HepG2 (cell line): ENCODE measurements around the gene G6PC3. TPM values are rescaled to one million over a fixed set of nuclear protein-coding genes. Genes with fewer than 3 reads are reported as not detected.

ENCODE experiments used
- ATAC-seq: fragments of 200-7000 bp; cut with Tn5 transposase; 3 replicates; pipeline ENCODE4 v1.9.1; 2020; ENCODE audit warnings: mild to moderate bottlenecking, moderate library complexity
- BruUV-seq: library from RNA; stranded (reverse); fragments of 400-500 nt; replicated peaks from 2 replicates; lab custom pipeline; 2021; lab: Mats Ljungman, UMichigan
- CTCF ChIA-PET: fragments of 300-600 bp; formaldehyde crosslinking; extraction: SDS; loops from one replicate; lab custom pipeline; 2021; ENCODE audit warnings: low total read pairs, inconsistent platforms, low intra/inter-chr PET ratio; lab: Yijun Ruan, JAX
- POLR2A ChIA-PET: fragments of 350-600 bp; sonication (Branson Sonifier 250); formaldehyde crosslinking; loops from one replicate; lab custom pipeline; 2020; ENCODE audit warnings: antibody characterized with exemption, inconsistent platforms; lab: Yijun Ruan, JAX
- DNase-seq: peaks from one replicate; pipeline ENCODE4 v3.0.0-alpha.2; 2015; ENCODE audit warnings: low spot score
- FAIRE-seq: peaks from 3 replicates; lab custom pipeline; 2011; peaks lifted over from hg19 to GRCh38; lab: Jason Lieb, UNC
- H2AFZ ChIP-seq: one replicate; pipeline ENCODE4 v1.6.1; 2011; ENCODE audit warnings: low read length, inconsistent platforms
- H3K27ac ChIP-seq: fragments of 300-600 bp; 3 replicates; pipeline ENCODE4 v1.8.0; 2011; ENCODE audit warnings: mixed run types, mild to moderate bottlenecking, mixed read lengths, low read length, inconsistent platforms; ENCODE audit not compliant: insufficient read depth; ENCODE audit errors: extremely low read length
- H3K27me3 ChIP-seq, 2 experiments: fragments of 200-600 bp in 1 of 2; 2 replicates in 1 of 2; 3 replicates in 1 of 2; pipeline versions ENCODE4 v1.6.0 to v1.8.0; 2011; ENCODE audit warnings: low read length in 2 of 2, mild to moderate bottlenecking in 2 of 2, moderate library complexity in 2 of 2, inconsistent platforms in 1 of 2; ENCODE audit not compliant: insufficient read depth in 2 of 2, control insufficient read depth in 1 of 2
- H3K36me3 ChIP-seq, 2 experiments: fragments of 200-600 bp in 1 of 2; replicated peaks in 1 of 2; 2 replicates in 1 of 2; 3 replicates in 1 of 2; pipeline versions ENCODE4 v1.5.1 to v1.8.0; 2011; ENCODE audit warnings: low read length in 2 of 2, inconsistent platforms in 1 of 2; ENCODE audit not compliant: insufficient read depth in 2 of 2, control insufficient read depth in 1 of 2
- H3K4me1 ChIP-seq: 2 replicates; pipeline ENCODE4 v1.5.1; 2012; ENCODE audit warnings: low read length, inconsistent platforms; ENCODE audit not compliant: insufficient read depth
- H3K4me2 ChIP-seq: 2 replicates; pipeline ENCODE4 v1.6.0; 2011; ENCODE audit warnings: low read depth, low read length, inconsistent platforms
- H3K4me3 ChIP-seq, 3 experiments: fragments of 200-600 bp in 1 of 3; sonication (generic), shearing (Covaris generic) in 1 of 3; replicated peaks in 1 of 3; 2 replicates each; pipeline ENCODE4 v1.5.1; 2011 to 2016; ENCODE audit warnings: low read length in 3 of 3, inconsistent platforms in 2 of 3, low read depth in 2 of 3, mild to moderate bottlenecking in 2 of 3, control low read depth in 1 of 3, mixed read lengths in 1 of 3; ENCODE audit not compliant: insufficient read depth in 1 of 3
- H3K79me2 ChIP-seq: one replicate; pipeline ENCODE4 v1.6.1; 2011; ENCODE audit warnings: low read length, inconsistent platforms; ENCODE audit not compliant: insufficient read depth
- H3K9ac ChIP-seq: 2 replicates; pipeline ENCODE4 v1.6.0; 2011; ENCODE audit warnings: mild to moderate bottlenecking, low read depth, low read length, inconsistent platforms; ENCODE audit not compliant: insufficient read depth
- H3K9me3 ChIP-seq: 2 replicates; pipeline ENCODE4 v1.5.1; 2012; ENCODE audit warnings: mild to moderate bottlenecking, low read length
- H4K20me1 ChIP-seq: 2 replicates; pipeline ENCODE4 v1.6.0; 2011; ENCODE audit warnings: inconsistent platforms, mild to moderate bottlenecking, low read length, moderate library complexity; ENCODE audit not compliant: insufficient read depth
- ATF3 ChIP-seq: sonication (generic); formaldehyde crosslinking; IDR thresholded peaks from 2 replicates; pipeline ENCODE4 v1.4.0; 2020; ENCODE audit warnings: missing genetic modification reagents
- GATAD2A ChIP-seq: IDR thresholded peaks from 2 replicates; pipeline ENCODE4 v1.6.1; 2016
- HNRNPH1 ChIP-seq: fragments of 200-400 bp; formaldehyde crosslinking; optimal IDR thresholded peaks from 2 replicates; pipeline ENCODE3; 2017; ENCODE audit warnings: mild to moderate bottlenecking, low read depth, low read length
- MAFF ChIP-seq: IDR thresholded peaks from 2 replicates; pipeline ENCODE4 v1.6.1; 2011; ENCODE audit warnings: low read depth, low read length, improper control_type of control experiment
- PAF1 ChIP-seq: IDR thresholded peaks from 2 replicates; pipeline ENCODE4 v1.6.1; 2016; ENCODE audit warnings: missing genetic modification reagents, missing compliant biosample characterization
- SKI ChIP-seq: fragments of 450-650 bp; IDR thresholded peaks from one replicate; pipeline ENCODE4 v1.6.1; 2018; ENCODE audit warnings: mild to moderate bottlenecking; ENCODE audit not compliant: partially characterized antibody
- ZNF205 ChIP-seq: IDR thresholded peaks from 2 replicates; pipeline ENCODE4 v1.6.1; 2018; ENCODE audit warnings: missing biosample characterization, missing genetic modification reagents
- ZNF367 ChIP-seq: sonication (generic); formaldehyde crosslinking; IDR thresholded peaks from 2 replicates; pipeline ENCODE4 v1.4.0; 2020; ENCODE audit warnings: missing genetic modification reagents, borderline replicate concordance
- ZNF510 ChIP-seq: sonication (generic); formaldehyde crosslinking; IDR thresholded peaks from 2 replicates; pipeline ENCODE4 v1.4.0; 2020; ENCODE audit warnings: low read depth, mild to moderate bottlenecking, missing genetic modification reagents
- ZNF788 ChIP-seq: sonication (generic); formaldehyde crosslinking; IDR thresholded peaks from 2 replicates; pipeline ENCODE4 v1.5.0; 2020; ENCODE audit warnings: mild to moderate bottlenecking, missing genetic modification reagents, borderline replicate concordance
- WGBS: methylation state at CpG from one replicate; pipeline ENCODE4 v1.1.6; 2017; ENCODE audit warnings: low lambda C conversion rate; 5-methylcytosine and 5-hydroxymethylcytosine counted together
- in situ Hi-C: cut with HindIII; loops from 2 replicates; pipeline ENCODE4 v1.10.0; 2017; ENCODE audit warnings: low pct_unique_long_range_greater_than_20kb; ENCODE audit not compliant: extremely low pct_ligation_motif_present
- intact Hi-C: fragments of 100-400 bp; cut with micrococcal nuclease; formaldehyde crosslinking; loops from one replicate; pipeline ENCODE4 v1.10.0; 2022; ENCODE audit not compliant: unreplicated experiment
- polyA plus RNA-seq, 8 experiments: library from polyadenylated mRNA; depleted of rRNA in 3 of 8; stranded (reverse) in 7 of 8; unstranded in 1 of 8; fragments of >200 nt; fragmentation: Illumina TruSeq in 4 of 8; extraction: Trizol in 4 of 8; gene quantifications; 2 replicates each; pipeline versions ENCODE4 v1.2.1 to v1.2.3, GENCODE V29; 2011 to 2016; ENCODE audit warnings: low read depth in 4 of 8, missing spikeins in 1 of 8, mixed read lengths in 1 of 8; ENCODE audit not compliant: insufficient read depth in 1 of 8
- total RNA-seq, 5 experiments: library from RNA; depleted of rRNA; stranded (reverse); fragments of >200 nt; fragmentation: Illumina TruSeq; extraction: Trizol; gene quantifications; 2 replicates each; pipeline ENCODE4 v1.2.3, GENCODE V29; 2016; ENCODE audit warnings: low read depth in 1 of 5
- TF ChIP-seq, protein P1 (sequence below): sonication (generic); formaldehyde crosslinking; IDR thresholded peaks from 2 replicates; pipeline ENCODE4 v1.5.0; 2020; ENCODE audit warnings: mild to moderate bottlenecking, missing genetic modification reagents, moderate library complexity
- TF ChIP-seq, protein P2 (sequence below): sonication (generic); formaldehyde crosslinking; IDR thresholded peaks from 2 replicates; pipeline ENCODE4 v1.5.1; 2020; ENCODE audit warnings: mild to moderate bottlenecking, missing genetic modification reagents, moderate library complexity
- TF ChIP-seq, protein P3 (sequence below): sonication (generic); formaldehyde crosslinking; IDR thresholded peaks from 2 replicates; pipeline ENCODE4 v1.8.1; 2022; ENCODE audit warnings: low read depth, mild to moderate bottlenecking, missing genetic modification reagents

Gene G6PC3
- total and polyA plus RNA-seq, 2 of the 13 experiments (the other 11 are each of a cell fraction or from before 2014, with no cell fraction given), result 38.5 to 75.8 TPM

GRCh38 chr17:44074231-44074910 is 3.8 kb downstream of the G6PC3 start:
- no TSS peak for BruUV-seq
- TF ChIP-seq ZNF367 (no peak), HNRNPH1 (no peak), SKI (no peak), ZNF205 (CRISPR knock-in tag) (no peak), MAFF (no peak), ZNF788 (CRISPR knock-in tag) (no peak), ATF3 (CRISPR knock-in tag) (no peak), PAF1 (CRISPR knock-in tag) (peak; percentile 28; the same call in 1 of the 2 replicates), GATAD2A (CRISPR knock-in tag) (no peak), ZNF510 (CRISPR knock-in tag) (no peak)
- TF ChIP-seq, protein P1, sequence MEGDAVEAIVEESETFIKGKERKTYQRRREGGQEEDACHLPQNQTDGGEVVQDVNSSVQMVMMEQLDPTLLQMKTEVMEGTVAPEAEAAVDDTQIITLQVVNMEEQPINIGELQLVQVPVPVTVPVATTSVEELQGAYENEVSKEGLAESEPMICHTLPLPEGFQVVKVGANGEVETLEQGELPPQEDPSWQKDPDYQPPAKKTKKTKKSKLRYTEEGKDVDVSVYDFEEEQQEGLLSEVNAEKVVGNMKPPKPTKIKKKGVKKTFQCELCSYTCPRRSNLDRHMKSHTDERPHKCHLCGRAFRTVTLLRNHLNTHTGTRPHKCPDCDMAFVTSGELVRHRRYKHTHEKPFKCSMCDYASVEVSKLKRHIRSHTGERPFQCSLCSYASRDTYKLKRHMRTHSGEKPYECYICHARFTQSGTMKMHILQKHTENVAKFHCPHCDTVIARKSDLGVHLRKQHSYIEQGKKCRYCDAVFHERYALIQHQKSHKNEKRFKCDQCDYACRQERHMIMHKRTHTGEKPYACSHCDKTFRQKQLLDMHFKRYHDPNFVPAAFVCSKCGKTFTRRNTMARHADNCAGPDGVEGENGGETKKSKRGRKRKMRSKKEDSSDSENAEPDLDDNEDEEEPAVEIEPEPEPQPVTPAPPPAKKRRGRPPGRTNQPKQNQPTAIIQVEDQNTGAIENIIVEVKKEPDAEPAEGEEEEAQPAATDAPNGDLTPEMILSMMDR (CRISPR knock-in tag), result peak; percentile 21; the same call in 1 of the 2 replicates
- TF ChIP-seq, protein P2, sequence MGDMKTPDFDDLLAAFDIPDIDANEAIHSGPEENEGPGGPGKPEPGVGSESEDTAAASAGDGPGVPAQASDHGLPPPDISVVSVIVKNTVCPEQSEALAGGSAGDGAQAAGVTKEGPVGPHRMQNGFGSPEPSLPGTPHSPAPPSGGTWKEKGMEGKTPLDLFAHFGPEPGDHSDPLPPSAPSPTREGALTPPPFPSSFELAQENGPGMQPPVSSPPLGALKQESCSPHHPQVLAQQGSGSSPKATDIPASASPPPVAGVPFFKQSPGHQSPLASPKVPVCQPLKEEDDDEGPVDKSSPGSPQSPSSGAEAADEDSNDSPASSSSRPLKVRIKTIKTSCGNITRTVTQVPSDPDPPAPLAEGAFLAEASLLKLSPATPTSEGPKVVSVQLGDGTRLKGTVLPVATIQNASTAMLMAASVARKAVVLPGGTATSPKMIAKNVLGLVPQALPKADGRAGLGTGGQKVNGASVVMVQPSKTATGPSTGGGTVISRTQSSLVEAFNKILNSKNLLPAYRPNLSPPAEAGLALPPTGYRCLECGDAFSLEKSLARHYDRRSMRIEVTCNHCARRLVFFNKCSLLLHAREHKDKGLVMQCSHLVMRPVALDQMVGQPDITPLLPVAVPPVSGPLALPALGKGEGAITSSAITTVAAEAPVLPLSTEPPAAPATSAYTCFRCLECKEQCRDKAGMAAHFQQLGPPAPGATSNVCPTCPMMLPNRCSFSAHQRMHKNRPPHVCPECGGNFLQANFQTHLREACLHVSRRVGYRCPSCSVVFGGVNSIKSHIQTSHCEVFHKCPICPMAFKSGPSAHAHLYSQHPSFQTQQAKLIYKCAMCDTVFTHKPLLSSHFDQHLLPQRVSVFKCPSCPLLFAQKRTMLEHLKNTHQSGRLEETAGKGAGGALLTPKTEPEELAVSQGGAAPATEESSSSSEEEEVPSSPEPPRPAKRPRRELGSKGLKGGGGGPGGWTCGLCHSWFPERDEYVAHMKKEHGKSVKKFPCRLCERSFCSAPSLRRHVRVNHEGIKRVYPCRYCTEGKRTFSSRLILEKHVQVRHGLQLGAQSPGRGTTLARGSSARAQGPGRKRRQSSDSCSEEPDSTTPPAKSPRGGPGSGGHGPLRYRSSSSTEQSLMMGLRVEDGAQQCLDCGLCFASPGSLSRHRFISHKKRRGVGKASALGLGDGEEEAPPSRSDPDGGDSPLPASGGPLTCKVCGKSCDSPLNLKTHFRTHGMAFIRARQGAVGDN, result peak; percentile 28; the same call in 1 of the 2 replicates
- TF ChIP-seq, protein P3, sequence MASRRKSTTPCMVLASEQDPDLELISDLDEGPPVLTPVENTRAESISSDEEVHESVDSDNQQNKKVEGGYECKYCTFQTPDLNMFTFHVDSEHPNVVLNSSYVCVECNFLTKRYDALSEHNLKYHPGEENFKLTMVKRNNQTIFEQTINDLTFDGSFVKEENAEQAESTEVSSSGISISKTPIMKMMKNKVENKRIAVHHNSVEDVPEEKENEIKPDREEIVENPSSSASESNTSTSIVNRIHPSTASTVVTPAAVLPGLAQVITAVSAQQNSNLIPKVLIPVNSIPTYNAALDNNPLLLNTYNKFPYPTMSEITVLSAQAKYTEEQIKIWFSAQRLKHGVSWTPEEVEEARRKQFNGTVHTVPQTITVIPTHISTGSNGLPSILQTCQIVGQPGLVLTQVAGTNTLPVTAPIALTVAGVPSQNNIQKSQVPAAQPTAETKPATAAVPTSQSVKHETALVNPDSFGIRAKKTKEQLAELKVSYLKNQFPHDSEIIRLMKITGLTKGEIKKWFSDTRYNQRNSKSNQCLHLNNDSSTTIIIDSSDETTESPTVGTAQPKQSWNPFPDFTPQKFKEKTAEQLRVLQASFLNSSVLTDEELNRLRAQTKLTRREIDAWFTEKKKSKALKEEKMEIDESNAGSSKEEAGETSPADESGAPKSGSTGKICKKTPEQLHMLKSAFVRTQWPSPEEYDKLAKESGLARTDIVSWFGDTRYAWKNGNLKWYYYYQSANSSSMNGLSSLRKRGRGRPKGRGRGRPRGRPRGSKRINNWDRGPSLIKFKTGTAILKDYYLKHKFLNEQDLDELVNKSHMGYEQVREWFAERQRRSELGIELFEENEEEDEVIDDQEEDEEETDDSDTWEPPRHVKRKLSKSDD (CRISPR knock-in tag), result no peak

More at GRCh38 chr17:44074231-44074910, 3.8 kb downstream of the G6PC3 start:
- peaks cover 47% of the 10 kb centered on the region for H3K4me1 ChIP-seq
- POLR2A ChIA-PET, result interaction anchor here (0.8 to 1.9 kb wide), 7 partner anchors 8 to 112 kb away, joined by 3 to 11 read pairs (median 4); partner anchors contain the start of genes LSM12 and TMUB2
- no peak for ATAC-seq
- WGBS, result 96% methylated on average over 9 of the region's 9 CpGs
- no peaks in the 10 kb centered on the region for H3K9me3 ChIP-seq
- no peak for FAIRE-seq
- no peak overlapping the region for H3K4me3 ChIP-seq
- peaks cover 13% of the 10 kb centered on the region for H3K79me2 ChIP-seq
- H3K27me3 ChIP-seq, result no peaks in the 10 kb centered on the region; a peak in 1 of 5 replicates
- no peak overlapping the region for H2AFZ ChIP-seq
- CTCF ChIA-PET, result no interaction called here
- peaks cover 17 to 33% of the 10 kb centered on the region in 2 experiments for H3K36me3 ChIP-seq
- in situ Hi-C loops, result no loop called here
- intact Hi-C loops, result no loop called here
- H3K4me2 ChIP-seq, result no peak overlapping the region
- no peak for DNase-seq
- H3K27ac ChIP-seq, result no peak overlapping the region
- H3K9ac ChIP-seq, result no peak overlapping the region
- H4K20me1 ChIP-seq, result no peaks in the 10 kb centered on the region
